ENCODE data around the gene FXYD2. TPM values are rescaled to one million over a fixed set of nuclear protein-coding genes. Genes with fewer than 3 reads are reported as not detected.

Gene FXYD2
- total RNA-seq, 1 donor from 2014 or later, result 40.8 TPM

GRCh38 chr11:117825538-117826189, 1.1 kb upstream of the FXYD2 start:
- Mint-ChIP-seq H3K4me1 (ENCODE audit: unreplicated experiment) (peaks cover 12% of the 10 kb centered on the region), H3K4me3 (no peak overlapping the region), H3K27ac (no peak overlapping the region), H3K36me3 (no peaks in the 10 kb centered on the region), H3K27me3 (peaks cover 20% of the 10 kb centered on the region), H3K9me3 (no peaks in the 10 kb centered on the region)
- no peak for TF ChIP-seq CTCF (conservative IDR thresholded peaks at IDR 0.05)
- no peak for DNase-seq (ENCODE audit: extremely low spot score, unreplicated experiment)

GRCh38 chr11:117823946-117824420, 561 bp downstream of the FXYD2 start:
- DNase-seq (ENCODE audit: extremely low spot score, unreplicated experiment), result no peak
- Mint-ChIP-seq H3K27me3 (peaks cover 16% of the 10 kb centered on the region), H3K9me3 (no peaks in the 10 kb centered on the region), H3K36me3 (no peaks in the 10 kb centered on the region), H3K4me3 (peak overlapping the region; percentile 5), H3K27ac (no peak overlapping the region), H3K4me1 (ENCODE audit: unreplicated experiment) (peaks cover 9% of the 10 kb centered on the region)
- TF ChIP-seq CTCF (conservative IDR thresholded peaks at IDR 0.05), result no peak

- Mint-ChIP-seq H3K36me3 (no peaks in the 10 kb centered on the region), H3K4me1 (ENCODE audit: unreplicated experiment) (peaks cover 11% of the 10 kb centered on the region), H3K9me3 (no peaks in the 10 kb centered on the region), H3K27ac (peak overlapping the region; percentile 9), H3K27me3 (peaks cover 16% of the 10 kb centered on the region), H3K4me3 (peak overlapping the region; percentile 44)
- peak; percentile 63 for TF ChIP-seq CTCF (conservative IDR thresholded peaks at IDR 0.05)
- no peak for DNase-seq (ENCODE audit: extremely low spot score, unreplicated experiment)
Observed at GRCh38 chr11:117823294-117823945, 1.1 kb downstream of the FXYD2 start.

- Mint-ChIP-seq H3K9me3 (no peaks in the 10 kb centered on the region), H3K4me1 (ENCODE audit: unreplicated experiment) (peaks cover 18% of the 10 kb centered on the region), H3K36me3 (no peaks in the 10 kb centered on the region), H3K27me3 (peaks cover 16% of the 10 kb centered on the region), H3K27ac (peak overlapping the region; percentile 9), H3K4me3 (no peak overlapping the region)
- DNase-seq (ENCODE audit: extremely low spot score, unreplicated experiment), result no peak
- peak; percentile 70 for TF ChIP-seq CTCF (conservative IDR thresholded peaks at IDR 0.05)
Observed at GRCh38 chr11:117822074-117823033, 2.2 kb downstream of the FXYD2 start.

- Mint-ChIP-seq H3K4me1 (ENCODE audit: unreplicated experiment) (peaks cover 23% of the 10 kb centered on the region), H3K36me3 (no peaks in the 10 kb centered on the region), H3K9me3 (no peaks in the 10 kb centered on the region), H3K27me3 (peaks cover 11% of the 10 kb centered on the region), H3K27ac (no peak overlapping the region), H3K4me3 (no peak overlapping the region)
- no peak for DNase-seq (ENCODE audit: extremely low spot score, unreplicated experiment)
- TF ChIP-seq CTCF (conservative IDR thresholded peaks at IDR 0.05), result no peak
Observed at GRCh38 chr11:117821431-117821830, 3.1 kb downstream of the FXYD2 start.
